HG02973 (cell line): ENCODE data around the gene ELF1.
"Not testable (repeated sequence)": the region's sequence is repeated elsewhere in the genome, so short reads cannot be mapped to it uniquely, and the experiment has no call there.

Experiments used
- ATAC-seq: cut with Tn5 transposase; IDR thresholded peaks from one replicate; pipeline ENCODE4 v1.9.1; 2021; ENCODE audit warnings: moderate library complexity; ENCODE audit not compliant: unreplicated experiment

The ELF1 gene

GRCh38 chr13:40946485-40946884, 72.6 kb downstream of the ELF1 start:
- ATAC-seq = no peak

GRCh38 chr13:40943073-40943472, 76.0 kb downstream of the ELF1 start:
- ATAC-seq = no peak

DNA sequence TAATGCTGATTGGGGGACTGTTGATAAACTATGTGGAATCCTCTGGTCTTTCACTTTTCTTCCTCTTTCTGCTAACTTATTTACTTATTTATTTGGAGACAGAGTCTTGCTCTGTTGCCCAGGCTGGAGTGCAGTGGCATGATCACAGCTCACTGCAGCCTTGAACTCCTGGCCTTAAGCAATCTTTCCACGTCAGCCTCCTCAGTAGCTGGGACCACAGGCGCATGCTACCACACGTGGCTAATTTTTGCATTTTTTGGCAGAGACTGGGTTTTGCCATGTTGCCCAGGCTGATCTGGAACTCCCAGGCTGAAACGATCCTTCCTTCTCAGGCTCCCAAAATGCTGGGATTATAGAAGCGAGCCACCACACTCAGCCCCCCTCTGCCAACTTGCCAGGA, 77.5 kb downstream of the ELF1 start:
- no peak for ATAC-seq

GRCh38 chr13:40940841-40941240, 78.3 kb downstream of the ELF1 start:
- no peak for ATAC-seq

GRCh38 chr13:40933508-40934204, 85.5 kb downstream of the ELF1 start:
- ATAC-seq = peak; percentile 65

DNA sequence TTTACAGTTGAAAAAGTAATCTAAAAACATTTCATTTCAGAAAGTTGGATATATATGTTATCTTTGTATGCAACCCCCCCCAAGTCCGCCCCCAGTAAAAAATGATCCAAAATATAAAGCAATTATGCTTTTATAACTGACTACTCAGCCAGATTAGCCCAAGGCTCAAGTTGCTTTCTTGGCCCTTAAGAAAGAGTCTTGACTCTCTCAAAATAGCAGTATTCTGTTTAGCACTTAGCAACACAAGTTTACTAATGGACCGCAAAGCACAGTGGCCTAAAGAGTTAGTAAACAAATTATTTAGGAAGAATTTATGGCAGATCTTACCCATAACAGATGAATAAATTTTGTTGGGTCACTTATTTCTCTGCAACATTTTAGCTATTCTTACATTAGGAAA, 86.9 kb downstream of the ELF1 start:
- ATAC-seq = no peak

GRCh38 chr13:40931719-40932118, 87.4 kb downstream of the ELF1 start:
- no peak for ATAC-seq

DNA sequence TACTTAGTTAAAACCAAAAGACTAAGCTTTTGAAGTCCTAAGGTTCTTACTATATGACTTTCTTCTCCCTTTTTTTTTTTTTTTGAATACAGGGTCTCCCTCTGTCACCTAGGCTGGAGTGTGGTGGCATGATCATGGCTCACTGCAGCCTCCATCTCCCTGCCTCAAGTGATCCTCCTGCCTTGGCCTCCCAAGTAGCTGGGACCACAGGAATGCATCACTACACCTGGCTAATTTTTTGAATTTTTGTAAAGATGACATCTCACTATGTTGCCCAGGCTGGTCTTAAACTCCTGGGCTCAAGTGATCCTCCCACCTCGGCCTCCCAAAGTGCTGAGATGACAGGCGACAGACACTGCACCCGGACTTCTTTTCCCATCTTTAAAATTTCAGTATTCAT, 89.2 kb downstream of the ELF1 start:
- ATAC-seq = not testable (repeated sequence)

DNA sequence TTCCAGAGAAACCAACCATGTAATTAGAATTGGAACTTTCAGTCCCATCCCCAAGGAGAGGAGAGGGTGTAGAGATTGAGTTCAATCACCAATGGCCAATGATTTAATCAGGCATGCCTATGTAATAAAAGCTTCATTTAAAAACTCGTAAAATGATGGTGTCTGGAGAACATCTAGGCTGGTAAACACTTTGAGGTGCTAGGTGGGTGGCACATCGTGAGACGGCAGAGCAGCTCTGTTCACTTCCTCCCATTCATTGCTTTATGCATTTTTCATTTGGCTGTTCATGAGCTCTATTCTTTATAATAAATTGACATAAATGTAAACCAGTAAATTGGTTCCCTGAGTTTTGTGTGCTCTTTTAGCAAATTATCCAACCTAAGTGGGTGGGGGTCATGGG, 90.1 kb downstream of the ELF1 start:
- no peak for ATAC-seq

DNA sequence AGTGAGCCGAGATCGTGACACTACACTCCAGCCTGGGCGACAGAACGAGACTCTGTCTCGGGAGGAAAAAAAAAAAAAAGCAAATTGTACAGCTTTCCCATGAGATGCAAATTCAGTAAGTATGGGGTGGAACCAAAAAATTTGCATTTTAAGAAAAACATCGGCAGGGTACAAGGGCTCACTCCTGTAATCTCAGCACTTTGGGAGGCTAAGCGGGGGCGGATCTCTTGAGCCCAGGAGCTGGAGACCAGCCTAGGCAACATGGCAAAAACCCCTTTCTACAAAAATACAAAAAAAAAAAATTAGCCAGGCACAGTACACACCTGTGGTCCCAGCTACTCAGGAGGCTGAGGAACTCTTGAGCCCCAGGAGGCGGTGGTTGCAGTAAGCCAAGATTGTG, 91.2 kb downstream of the ELF1 start:
- no peak for ATAC-seq

GRCh38 chr13:40923867-40924266, 95.2 kb downstream of the ELF1 start:
- no peak for ATAC-seq

GRCh38 chr13:40922437-40923040, 96.6 kb downstream of the ELF1 start:
- ATAC-seq = no peak

DNA sequence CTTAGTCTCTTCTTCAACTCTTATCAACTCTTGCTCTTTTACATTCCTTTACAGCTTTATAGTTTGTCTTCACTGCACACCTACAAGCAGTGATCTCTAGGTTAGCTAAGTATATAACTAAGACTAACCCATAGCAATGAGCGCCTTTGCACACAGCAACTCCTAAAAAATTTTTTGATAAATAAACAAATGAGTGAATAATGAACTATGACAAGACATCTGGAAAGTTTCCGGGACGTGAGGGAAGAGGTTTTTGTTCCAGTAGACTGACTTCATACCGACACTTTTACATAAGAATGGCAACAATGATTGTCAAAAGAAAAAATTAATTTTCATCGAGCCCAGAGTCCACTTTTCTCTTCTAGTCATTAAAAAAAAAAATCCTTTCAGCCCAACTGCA, 98.3 kb downstream of the ELF1 start:
- no peak for ATAC-seq

GRCh38 chr13:40919901-40920300, 99.2 kb downstream of the ELF1 start:
- not testable (repeated sequence) for ATAC-seq

GRCh38 chr13:40916207-40916998, 102.7 kb downstream of the ELF1 start:
- no peak for ATAC-seq

GRCh38 chr13:40914863-40915262, 104.3 kb downstream of the ELF1 start:
- ATAC-seq = not testable (repeated sequence)

DNA sequence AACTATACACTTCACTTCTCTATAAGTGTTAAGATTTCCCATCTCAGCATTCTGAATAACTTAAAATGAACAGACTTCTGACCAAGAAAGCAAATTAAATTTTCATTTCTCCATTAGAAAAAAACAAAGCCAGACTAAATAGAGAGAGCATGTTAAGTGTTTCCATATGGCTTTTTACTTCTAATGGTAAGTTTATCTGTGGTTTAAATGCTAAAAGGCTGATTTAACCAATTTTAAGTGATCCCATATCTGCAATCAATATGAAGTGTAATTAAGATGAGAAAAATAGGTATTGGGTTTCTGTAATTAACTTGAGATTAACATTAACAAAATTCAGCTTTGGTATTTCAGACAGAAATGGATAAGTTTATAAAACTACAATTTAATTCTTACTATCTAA, 107.8 kb downstream of the ELF1 start:
- no peak for ATAC-seq

DNA sequence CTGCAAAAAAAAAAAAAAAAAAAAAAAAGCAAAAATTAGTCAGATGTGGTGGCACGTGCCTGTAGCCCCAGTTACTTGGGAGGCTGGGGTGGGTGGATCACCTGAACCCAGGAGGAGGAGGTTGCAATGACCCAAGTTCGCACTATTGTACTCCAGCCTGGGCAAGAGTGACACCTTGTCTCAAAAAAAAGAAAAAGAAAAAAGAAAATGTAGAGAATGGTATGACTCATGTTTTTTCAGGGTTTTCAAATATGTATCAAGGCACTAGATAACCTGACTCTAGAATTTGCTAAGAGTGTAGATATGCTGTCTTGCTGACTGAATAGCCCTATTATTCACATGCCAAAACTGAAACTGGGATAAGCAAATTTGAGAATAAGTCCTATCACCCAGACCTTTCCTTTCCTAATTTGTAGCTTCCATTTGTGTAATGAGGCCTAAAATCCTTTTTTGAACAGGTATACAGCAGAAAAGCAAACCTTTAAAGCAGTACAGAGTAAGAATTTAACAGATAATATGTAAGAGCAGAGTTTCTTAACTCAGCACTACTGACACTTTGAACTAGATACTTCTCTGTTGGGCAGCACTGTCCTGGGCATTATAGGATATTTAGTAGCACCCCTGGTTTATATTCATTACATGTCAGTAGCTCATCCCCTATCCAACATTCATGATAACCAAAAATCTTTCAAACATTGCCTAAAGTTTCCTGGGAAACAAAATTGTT, 108.6 kb downstream of the ELF1 start:
- ATAC-seq = no peak

DNA sequence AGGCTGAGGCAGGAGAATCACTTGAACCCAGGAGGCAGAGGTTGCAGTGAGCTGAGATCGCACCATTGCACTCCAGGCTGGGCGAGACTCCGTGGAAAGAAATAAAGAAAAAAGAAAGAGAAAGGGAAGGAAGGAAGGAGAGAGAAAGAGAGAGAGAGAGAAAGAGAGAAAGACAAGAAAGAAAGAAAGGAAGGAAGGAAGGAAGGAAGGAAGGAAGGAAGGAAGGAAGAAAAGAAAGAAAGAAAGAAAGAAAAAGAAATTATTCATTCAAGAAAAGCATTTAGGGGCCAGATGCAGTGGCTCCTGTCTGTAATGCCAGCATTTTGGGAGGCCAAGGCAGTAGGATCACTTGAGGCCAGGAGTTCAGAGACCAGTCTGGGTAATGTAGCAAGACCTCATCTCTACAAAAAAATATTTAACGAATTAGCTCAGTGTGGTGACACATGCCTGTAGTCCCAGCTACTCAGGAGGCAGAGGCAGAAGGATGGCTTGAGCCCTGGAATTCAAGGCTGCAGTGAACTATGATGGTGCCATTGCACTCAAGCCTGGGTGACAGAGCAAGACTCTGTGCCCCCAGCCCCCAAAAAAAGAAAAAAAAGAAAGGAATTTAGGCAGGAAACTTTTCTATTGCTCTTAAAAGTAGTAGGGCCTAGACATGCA, 109.4 kb downstream of the ELF1 start:
- ATAC-seq = not testable (repeated sequence)

GRCh38 chr13:40908546-40908945, 110.6 kb downstream of the ELF1 start:
- no peak for ATAC-seq

- not testable (repeated sequence) for ATAC-seq
Measured at GRCh38 chr13:40901032-40901431, 118.1 kb downstream of the ELF1 start.
